ENCODE measurements around the gene CACNA1F. TPM values are rescaled to one million over a fixed set of nuclear protein-coding genes. Genes with fewer than 3 reads are reported as not detected.

The CACNA1F gene
- total RNA-seq, 1 experiment from 2014 or later, result not detected

GRCh38 chrX:49228185-49228584 is 5.0 kb downstream of the CACNA1F start:
- POLR2A ChIA-PET, result no interaction called here
- Histone ChIP-seq H3K27me3 (ENCODE audit: control insufficient read depth, insufficient read depth, low read length) (no peaks in the 10 kb centered on the region), H3K36me3 (ENCODE audit: control insufficient read depth, insufficient read depth, low read length) (no peaks in the 10 kb centered on the region), H3K27ac (ENCODE audit: low read length) (no peak overlapping the region), H3K4me1 (ENCODE audit: control insufficient read depth, insufficient read depth, low read length) (no peaks in the 10 kb centered on the region), H3K4me3 (ENCODE audit: low read depth in 2 of 2, low read length in 2 of 2) (no peak overlapping the region), H3K9me3 (ENCODE audit: control insufficient read depth, insufficient read depth, low read depth, low read length) (no peaks in the 10 kb centered on the region)
- CTCF ChIA-PET, result no interaction called here
- BruUV-seq (replicated peaks), result no TSS peak
- DNase-seq (ENCODE audit: low read depth, low spot score), result no peak
- in situ Hi-C loops (cut with HindIII; ENCODE audit: low pct_unique_long_range_greater_than_20kb, low sequenced_read_pairs) (no loop called here), intact Hi-C loops (cut with micrococcal nuclease; ENCODE audit: unreplicated experiment) (no loop called here)
- ATAC-seq, result no peak
- TF ChIP-seq POLR2AphosphoS5 (IDR thresholded peaks at IDR 0.05; ENCODE audit: low read depth, low read length), result no peak
- no peak for TF ChIP-seq TCF7L2 (IDR thresholded peaks at IDR 0.05; ENCODE audit: low read depth, low read length)
- TF ChIP-seq CTCF (IDR thresholded peaks at IDR 0.05), result no peak
- TF ChIP-seq SIN3A (IDR thresholded peaks at IDR 0.05; ENCODE audit: borderline replicate concordance, insufficient read depth, low read depth, low read length), result no peak
- no peak for TF ChIP-seq REST (IDR thresholded peaks at IDR 0.05; ENCODE audit: insufficient read depth in 1 of 2, low read depth in 2 of 2, low read length in 1 of 2)

GRCh38 chrX:49227726-49228125 is 5.4 kb downstream of the CACNA1F start:
- H3K4me3 ChIP-seq (ENCODE audit: low read depth in 2 of 2, low read length in 2 of 2), result no peak overlapping the region
- DNase-seq (ENCODE audit: low read depth, low spot score) (no peak), ATAC-seq (no peak)
- no peak overlapping the region for H3K27ac ChIP-seq (ENCODE audit: low read length)
- POLR2A ChIA-PET, result no interaction called here
- in situ Hi-C loops (cut with HindIII; ENCODE audit: low pct_unique_long_range_greater_than_20kb, low sequenced_read_pairs) (no loop called here), intact Hi-C loops (cut with micrococcal nuclease; ENCODE audit: unreplicated experiment) (no loop called here)
- TF ChIP-seq TCF7L2 (IDR thresholded peaks at IDR 0.05; ENCODE audit: low read depth, low read length) (no peak), SIN3A (IDR thresholded peaks at IDR 0.05; ENCODE audit: borderline replicate concordance, insufficient read depth, low read depth, low read length) (no peak), REST (IDR thresholded peaks at IDR 0.05; ENCODE audit: insufficient read depth in 1 of 2, low read depth in 2 of 2, low read length in 1 of 2) (no peak), POLR2AphosphoS5 (IDR thresholded peaks at IDR 0.05; ENCODE audit: low read depth, low read length) (no peak), CTCF (IDR thresholded peaks at IDR 0.05) (no peak)
- no peaks in the 10 kb centered on the region for H3K27me3 ChIP-seq (ENCODE audit: control insufficient read depth, insufficient read depth, low read length)
- H3K36me3 ChIP-seq (ENCODE audit: control insufficient read depth, insufficient read depth, low read length), result no peaks in the 10 kb centered on the region
- BruUV-seq (replicated peaks), result no TSS peak
- CTCF ChIA-PET, result no interaction called here
- no peaks in the 10 kb centered on the region for H3K9me3 ChIP-seq (ENCODE audit: control insufficient read depth, insufficient read depth, low read depth, low read length)
- H3K4me1 ChIP-seq (ENCODE audit: control insufficient read depth, insufficient read depth, low read length), result no peaks in the 10 kb centered on the region
